Osteoblast (primary cell): ENCODE results near the gene MB. TPM values are rescaled to one million over a fixed set of nuclear protein-coding genes. Genes with fewer than 3 reads are reported as not detected.

Source experiments
- DNase-seq: peaks from one replicate; pipeline ENCODE4 v3.0.0; 2011; ENCODE audit warnings: low spot score, mixed read lengths; ENCODE audit not compliant: insufficient read length; ENCODE audit errors: missing footprints
- H2AFZ ChIP-seq: 2 replicates; pipeline ENCODE4 v1.6.0; 2011; ENCODE audit warnings: mild to moderate bottlenecking, low read length
- H3K27ac ChIP-seq: 2 replicates; pipeline ENCODE4 v1.5.1; 2011; ENCODE audit warnings: mild to moderate bottlenecking, low read depth, low read length, moderate library complexity
- H3K27me3 ChIP-seq: 2 replicates; pipeline ENCODE4 v1.6.0; 2012; ENCODE audit warnings: mild to moderate bottlenecking, control low read depth, inconsistent platforms, low read length, moderate library complexity; ENCODE audit not compliant: insufficient read depth
- H3K36me3 ChIP-seq: 2 replicates; pipeline ENCODE4 v1.5.1; 2011; ENCODE audit warnings: mild to moderate bottlenecking, low read length, control low read depth, moderate library complexity; ENCODE audit not compliant: insufficient read depth
- H3K4me1 ChIP-seq: 2 replicates; pipeline ENCODE4 v1.5.1; 2011; ENCODE audit warnings: mild to moderate bottlenecking, low read length, control low read depth, moderate library complexity; ENCODE audit not compliant: insufficient read depth
- H3K4me2 ChIP-seq: 2 replicates; pipeline ENCODE4 v1.6.0; 2011; ENCODE audit warnings: mild to moderate bottlenecking, low read length; ENCODE audit not compliant: insufficient read depth
- H3K4me3 ChIP-seq: fragments of 200-600 bp; sonication (generic); 3 replicates; pipeline ENCODE4 v1.5.1; 2012; ENCODE audit warnings: mild to moderate bottlenecking, low read length, inconsistent platforms; ENCODE audit not compliant: insufficient read depth
- H3K79me2 ChIP-seq: 2 replicates; pipeline ENCODE4 v1.6.0; 2012; ENCODE audit warnings: mild to moderate bottlenecking, low read length, control low read depth, inconsistent platforms; ENCODE audit not compliant: insufficient read depth
- H3K9me3 ChIP-seq: 2 replicates; pipeline ENCODE4 v1.5.1; 2011; ENCODE audit warnings: low read depth, low read length, control low read depth
- H4K20me1 ChIP-seq: 2 replicates; pipeline ENCODE4 v1.6.0; 2012; ENCODE audit warnings: mild to moderate bottlenecking, low read length, control low read depth; ENCODE audit not compliant: insufficient read depth
- CTCF ChIP-seq: IDR thresholded peaks from 2 replicates; pipeline ENCODE4 v1.5.1; 2011; ENCODE audit warnings: mild to moderate bottlenecking, low read depth, low read length, moderate library complexity; ENCODE audit errors: extremely low read depth
- total RNA-seq: library from RNA; depleted of rRNA; stranded (reverse); fragments of >200 nt; gene quantifications from 2 replicates; pipeline ENCODE4 v1.2.3, GENCODE V29; 2012

Gene MB
- total RNA-seq, 1 donor: 0.36 TPM

- H3K4me1 ChIP-seq: peaks cover 15% of the 10 kb centered on the region
- H4K20me1 ChIP-seq: no peaks in the 10 kb centered on the region
- H3K9me3 ChIP-seq: peaks cover 3% of the 10 kb centered on the region
- peak overlapping the region; percentile 64 for H3K4me2 ChIP-seq
- no peak for DNase-seq
- H2AFZ ChIP-seq: no peak overlapping the region
- no peaks in the 10 kb centered on the region for H3K79me2 ChIP-seq
- no peaks in the 10 kb centered on the region for H3K27me3 ChIP-seq
- H3K27ac ChIP-seq: peak overlapping the region; percentile 45
- H3K36me3 ChIP-seq: peaks cover 9% of the 10 kb centered on the region
- H3K4me3 ChIP-seq: no peak overlapping the region
- TF ChIP-seq CTCF: no peak
Observed at GRCh38 chr22:35662914-35663313, 45.8 kb upstream of the MB start.

- Histone ChIP-seq H3K27ac (peak overlapping the region; percentile 17), H3K36me3 (peaks cover 13% of the 10 kb centered on the region), H3K27me3 (no peaks in the 10 kb centered on the region), H3K79me2 (no peaks in the 10 kb centered on the region), H3K4me2 (peak overlapping the region; percentile 30), H3K4me1 (peaks cover 15% of the 10 kb centered on the region), H3K9me3 (peaks cover 3% of the 10 kb centered on the region), H4K20me1 (no peaks in the 10 kb centered on the region), H2AFZ (no peak overlapping the region), H3K4me3 (no peak overlapping the region)
- DNase-seq: no peak
- TF ChIP-seq CTCF: no peak
Observed at GRCh38 chr22:35661464-35661863, 44.3 kb upstream of the MB start.

GRCh38 chr22:35660291-35661127 is 43.4 kb upstream of the MB start:
- Histone ChIP-seq H4K20me1 (no peaks in the 10 kb centered on the region), H3K4me2 (no peak overlapping the region), H3K4me1 (peaks cover 15% of the 10 kb centered on the region), H3K4me3 (no peak overlapping the region), H3K27ac (no peak overlapping the region), H2AFZ (no peak overlapping the region), H3K27me3 (no peaks in the 10 kb centered on the region), H3K79me2 (no peaks in the 10 kb centered on the region), H3K36me3 (peaks cover 13% of the 10 kb centered on the region), H3K9me3 (peaks cover 3% of the 10 kb centered on the region)
- no peak for TF ChIP-seq CTCF
- no peak for DNase-seq

GRCh38 chr22:35657571-35658312 is 40.6 kb upstream of the MB start:
- Histone ChIP-seq H3K9me3 (no peaks in the 10 kb centered on the region), H3K27ac (no peak overlapping the region), H3K36me3 (peaks cover 13% of the 10 kb centered on the region), H3K4me2 (no peak overlapping the region), H3K4me1 (peaks cover 9% of the 10 kb centered on the region), H2AFZ (no peak overlapping the region), H3K79me2 (no peaks in the 10 kb centered on the region), H3K27me3 (no peaks in the 10 kb centered on the region), H4K20me1 (no peaks in the 10 kb centered on the region), H3K4me3 (no peak overlapping the region)
- no peak for TF ChIP-seq CTCF
- no peak for DNase-seq
